H7 (cell line): ENCODE results near the gene KDM2A. TPM values are rescaled to one million over a fixed set of nuclear protein-coding genes. Genes with fewer than 3 reads are reported as not detected.
"Not testable (repeated sequence)": the region's sequence is repeated elsewhere in the genome, so short reads cannot be mapped to it uniquely, and the experiment has no call there.

Experiments used
- DNase-seq: peaks from one replicate; pipeline ENCODE4 v3.0.0; 2012
- H3K27me3 ChIP-seq: 2 replicates; pipeline ENCODE4 v1.6.0; 2011; ENCODE audit warnings: mild to moderate bottlenecking, low read length; ENCODE audit not compliant: control insufficient read depth, insufficient read depth
- H3K36me3 ChIP-seq: replicated peaks from 2 replicates; pipeline ENCODE4 v1.5.1; 2011; ENCODE audit warnings: low read length; ENCODE audit not compliant: control insufficient read depth, insufficient read depth
- H3K4me3 ChIP-seq: 2 replicates; pipeline ENCODE4 v1.5.1; 2011; ENCODE audit warnings: low read depth, mild to moderate bottlenecking, control low read depth, low read length, moderate library complexity; ENCODE audit not compliant: insufficient read depth
- total RNA-seq: library from RNA; depleted of rRNA; stranded (reverse); fragments of >200 nt; shearing (Covaris generic); gene quantifications from 2 replicates; pipeline ENCODE4 v1.2.3, GENCODE V29; 2014

The KDM2A gene
- total RNA-seq, 1 experiment from 2014 or later: 29.2 TPM

GRCh38 chr11:67245046-67245445 lies 126.0 kb downstream of the KDM2A start:
- H3K4me3 ChIP-seq: no peak overlapping the region
- DNase-seq: no peak
- peaks cover 53% of the 10 kb centered on the region for H3K36me3 ChIP-seq
- no peaks in the 10 kb centered on the region for H3K27me3 ChIP-seq

- peaks cover 73% of the 10 kb centered on the region for H3K36me3 ChIP-seq
Observed at GRCh38 chr11:67247946-67248550, 129.0 kb downstream of the KDM2A start.

GRCh38 chr11:67248653-67249052 lies 129.6 kb downstream of the KDM2A start:
- no peak overlapping the region for H3K4me3 ChIP-seq
- no peaks in the 10 kb centered on the region for H3K27me3 ChIP-seq
- H3K36me3 ChIP-seq: peaks cover 77% of the 10 kb centered on the region
- no peak for DNase-seq

More at GRCh38 chr11:67247946-67248550, 129.0 kb downstream of the KDM2A start:
- no peaks in the 10 kb centered on the region for H3K27me3 ChIP-seq
- H3K4me3 ChIP-seq: no peak overlapping the region
- peak; percentile 2 for DNase-seq

DNA sequence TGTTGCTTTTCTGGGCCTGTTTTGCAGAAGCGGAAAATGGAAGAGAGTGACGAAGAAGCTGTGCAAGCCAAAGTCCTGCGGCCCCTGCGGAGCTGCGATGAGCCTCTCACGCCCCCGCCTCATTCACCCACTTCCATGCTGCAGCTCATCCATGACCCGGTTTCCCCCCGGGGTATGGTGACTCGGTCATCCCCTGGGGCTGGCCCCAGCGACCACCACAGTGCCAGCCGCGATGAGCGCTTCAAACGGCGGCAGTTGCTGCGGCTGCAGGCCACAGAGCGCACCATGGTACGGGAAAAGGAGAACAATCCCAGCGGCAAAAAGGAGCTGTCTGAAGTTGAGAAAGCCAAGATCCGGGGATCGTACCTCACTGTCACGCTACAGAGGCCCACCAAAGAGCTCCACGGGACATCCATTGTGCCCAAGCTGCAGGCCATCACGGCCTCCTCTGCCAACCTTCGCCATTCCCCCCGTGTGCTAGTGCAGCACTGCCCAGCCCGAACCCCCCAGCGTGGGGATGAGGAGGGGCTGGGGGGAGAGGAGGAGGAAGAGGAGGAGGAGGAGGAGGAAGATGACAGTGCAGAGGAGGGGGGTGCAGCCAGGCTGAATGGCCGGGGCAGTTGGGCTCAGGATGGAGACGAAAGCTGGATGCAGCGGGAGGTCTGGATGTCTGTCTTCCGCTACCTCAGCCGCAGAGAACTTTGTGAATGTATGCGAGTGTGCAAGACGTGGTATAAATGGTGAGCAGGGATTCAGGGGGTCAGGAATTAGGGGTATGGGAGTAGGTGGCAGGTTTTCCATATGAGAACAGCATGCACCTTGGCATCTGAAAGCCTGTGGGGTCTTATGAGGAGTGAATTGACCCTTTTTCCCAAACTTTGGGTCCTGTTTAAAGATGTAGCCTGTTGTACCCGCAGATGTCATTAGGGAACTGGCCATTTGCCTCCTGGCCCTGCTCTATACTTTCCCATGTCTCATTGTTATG lies 131.3 kb downstream of the KDM2A start:
- Histone ChIP-seq H3K27me3 (no peaks in the 10 kb centered on the region), H3K36me3 (peaks cover 83% of the 10 kb centered on the region), H3K4me3 (no peak overlapping the region)
- no peak for DNase-seq

- Histone ChIP-seq H3K36me3 (peaks cover 75% of the 10 kb centered on the region), H3K27me3 (no peaks in the 10 kb centered on the region), H3K4me3 (no peak overlapping the region)
- no peak for DNase-seq
Observed at GRCh38 chr11:67251841-67252240, 132.8 kb downstream of the KDM2A start.

- no peaks in the 10 kb centered on the region for H3K27me3 ChIP-seq
- peak; percentile 69 for DNase-seq
- no peak overlapping the region for H3K4me3 ChIP-seq
- H3K36me3 ChIP-seq: peaks cover 71% of the 10 kb centered on the region
Observed at GRCh38 chr11:67252831-67253239, 133.8 kb downstream of the KDM2A start.

DNA sequence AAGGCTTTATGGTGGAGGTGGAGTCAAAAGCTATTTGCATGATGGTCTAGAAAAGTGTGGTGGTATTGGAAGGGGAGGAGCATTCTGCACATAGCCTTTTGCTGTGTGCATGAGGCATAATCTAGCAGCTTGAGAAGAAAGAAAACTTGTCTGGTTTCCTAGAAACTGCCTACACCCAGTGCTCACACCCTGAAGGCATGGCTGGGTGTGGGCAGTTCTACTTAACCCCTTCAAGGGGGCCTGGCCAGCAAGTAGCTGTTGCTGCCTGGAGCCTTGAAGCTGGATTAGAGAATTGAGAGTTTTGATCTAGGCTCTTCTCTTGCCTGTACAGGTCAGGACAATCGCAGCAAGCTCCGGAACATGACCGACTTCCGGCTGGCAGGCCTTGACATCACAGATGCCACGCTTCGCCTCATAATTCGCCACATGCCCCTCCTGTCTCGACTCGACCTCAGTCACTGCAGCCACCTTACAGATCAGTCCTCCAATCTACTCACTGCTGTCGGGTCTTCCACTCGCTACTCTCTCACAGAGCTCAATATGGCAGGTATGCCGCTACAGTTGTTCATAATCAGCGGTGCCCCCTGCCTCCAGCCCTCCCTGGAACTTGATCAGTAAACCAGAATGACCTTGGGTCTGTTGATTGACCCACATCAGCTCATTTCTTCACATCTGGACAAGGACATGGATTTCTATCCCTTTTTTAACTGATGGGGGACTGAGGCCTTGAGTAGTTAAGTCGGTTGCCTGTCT lies 135.0 kb downstream of the KDM2A start:
- H3K36me3 ChIP-seq: peaks cover 59% of the 10 kb centered on the region
- H3K4me3 ChIP-seq: no peak overlapping the region
- H3K27me3 ChIP-seq: no peaks in the 10 kb centered on the region
- no peak for DNase-seq

GRCh38 chr11:67254798-67255197 lies 135.7 kb downstream of the KDM2A start:
- Histone ChIP-seq H3K36me3 (peaks cover 53% of the 10 kb centered on the region), H3K27me3 (no peaks in the 10 kb centered on the region), H3K4me3 (no peak overlapping the region)
- DNase-seq: no peak

DNA sequence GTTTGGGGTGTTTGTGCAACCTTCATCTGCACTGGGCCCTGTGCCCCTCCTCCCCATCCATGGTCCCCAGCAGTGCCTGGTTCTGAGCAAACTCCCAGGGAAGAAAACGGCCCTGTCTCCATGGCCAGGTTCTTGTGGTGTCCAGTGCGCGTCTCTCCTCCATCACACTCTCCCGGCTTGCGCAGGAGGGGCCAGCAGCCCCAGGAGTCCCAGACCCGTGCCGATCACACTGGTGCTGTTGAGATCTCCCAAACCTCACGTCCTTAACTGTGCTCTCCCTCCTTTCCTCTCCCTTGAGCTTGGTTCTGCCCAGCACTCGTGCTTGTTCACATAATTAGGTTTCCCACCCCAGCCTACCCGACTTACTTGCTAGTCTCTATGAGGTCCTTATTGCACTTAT lies 136.3 kb downstream of the KDM2A start:
- Histone ChIP-seq H3K27me3 (no peaks in the 10 kb centered on the region), H3K36me3 (peaks cover 48% of the 10 kb centered on the region), H3K4me3 (no peak overlapping the region)
- no peak for DNase-seq

GRCh38 chr11:67255864-67256263 lies 136.8 kb downstream of the KDM2A start:
- H3K36me3 ChIP-seq: peaks cover 44% of the 10 kb centered on the region
- H3K4me3 ChIP-seq: no peak overlapping the region
- DNase-seq: no peak

GRCh38 chr11:67256477-67257135 lies 137.5 kb downstream of the KDM2A start:
- peaks cover 37% of the 10 kb centered on the region for H3K36me3 ChIP-seq

More at GRCh38 chr11:67255864-67256263, 136.8 kb downstream of the KDM2A start:
- no peaks in the 10 kb centered on the region for H3K27me3 ChIP-seq

DNA sequence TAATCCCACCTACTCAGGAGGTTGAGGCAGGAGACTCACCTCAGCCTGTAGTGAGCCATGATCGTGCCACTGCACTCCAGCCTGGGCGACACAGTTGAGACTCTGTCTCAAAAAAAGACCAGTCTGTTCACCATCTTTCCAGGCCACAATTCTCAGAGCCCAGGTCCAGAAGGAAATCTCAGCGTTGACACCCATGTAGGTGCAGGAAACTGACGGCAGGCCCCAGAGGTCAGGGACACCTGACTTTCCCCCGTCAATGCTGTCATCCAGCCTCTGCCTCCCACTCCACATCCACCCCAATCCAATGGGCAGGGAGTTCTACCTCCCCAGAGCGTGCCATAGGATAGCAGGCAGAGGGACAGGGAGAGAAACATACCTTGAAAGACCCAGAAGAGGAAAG lies 141.3 kb downstream of the KDM2A start:
- Histone ChIP-seq H3K27me3 (peaks cover 6% of the 10 kb centered on the region), H3K4me3 (no peak overlapping the region), H3K36me3 (peaks cover 4% of the 10 kb centered on the region)
- no peak for DNase-seq

More at GRCh38 chr11:67256477-67257135, 137.5 kb downstream of the KDM2A start:
- no peak overlapping the region for H3K4me3 ChIP-seq
- H3K27me3 ChIP-seq: no peaks in the 10 kb centered on the region
- DNase-seq: no peak

DNA sequence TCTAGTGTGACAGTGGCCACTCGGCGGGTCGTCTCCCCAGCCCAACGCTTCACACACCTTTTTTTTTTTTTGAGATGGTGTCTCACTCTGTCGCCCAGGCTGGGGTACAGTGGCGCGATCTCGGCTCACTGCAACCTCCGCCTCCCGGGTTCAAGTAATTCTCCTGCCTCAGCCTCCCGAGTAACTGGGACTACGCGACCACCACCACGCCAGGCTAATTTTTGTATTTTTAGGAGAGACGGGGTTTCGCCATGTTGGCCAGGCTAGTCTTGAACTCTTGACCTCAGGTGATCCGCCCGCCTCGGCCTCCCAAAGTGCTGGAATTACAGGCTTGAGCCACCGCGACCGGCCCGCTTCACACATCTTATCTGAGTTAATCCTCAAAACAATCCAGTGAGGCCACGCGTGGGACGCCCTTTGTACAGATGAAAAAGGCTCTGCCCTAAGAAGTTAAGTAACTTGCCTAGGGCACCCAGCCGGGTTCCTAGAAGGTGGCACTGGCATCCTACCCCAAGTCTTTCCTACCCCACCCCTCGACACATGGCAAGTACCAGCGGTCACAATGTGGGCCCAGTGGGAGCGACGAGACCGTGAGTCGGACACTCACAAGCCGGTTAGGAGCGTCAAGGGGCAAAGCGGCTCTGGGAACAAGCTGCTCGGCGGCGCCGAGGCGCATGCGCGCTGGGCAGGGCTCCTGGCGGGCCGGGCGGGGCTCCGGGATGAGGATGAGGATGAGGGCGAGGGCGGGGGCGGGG lies 142.0 kb downstream of the KDM2A start:
- DNase-seq: peak; percentile 98
- H3K36me3 ChIP-seq, H3K27me3 ChIP-seq: not testable (repeated sequence)
- peak overlapping the region; percentile 47 for H3K4me3 ChIP-seq

- DNase-seq: no peak
- peak overlapping the region; percentile 47 for H3K4me3 ChIP-seq
- H3K36me3 ChIP-seq: no peaks in the 10 kb centered on the region
- H3K27me3 ChIP-seq: peaks cover 7% of the 10 kb centered on the region
Observed at GRCh38 chr11:67261640-67261945, 142.5 kb downstream of the KDM2A start.
